ENCODE measurements around the gene KRT7. TPM values are rescaled to one million over a fixed set of nuclear protein-coding genes. Genes with fewer than 3 reads are reported as not detected.

Gene KRT7
- total and polyA plus RNA-seq, 7 experiments from 2014 or later: 36.1 TPM; not detected in 6

DNA sequence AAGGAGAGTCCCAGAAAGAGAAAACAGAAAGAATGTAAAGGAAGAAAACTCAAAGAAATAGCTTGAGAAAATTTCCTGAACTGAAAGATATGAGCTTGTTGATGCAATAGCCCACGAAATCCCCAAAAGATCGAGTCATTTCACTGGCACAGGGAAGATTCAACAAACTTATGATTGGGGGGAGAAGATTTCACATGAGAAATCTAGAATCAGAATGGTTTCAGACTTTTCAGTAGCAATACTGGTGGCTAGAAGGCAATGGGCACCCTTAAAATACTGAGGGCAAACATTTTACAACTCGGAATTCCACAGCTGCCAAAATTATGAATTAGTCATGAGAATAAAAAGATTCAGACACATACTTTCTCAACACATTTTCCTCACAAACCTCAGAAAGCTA is 8.9 kb upstream of the KRT7 start:
- H3K9me3 Mint-ChIP-seq: peaks cover 0 to 1% (median 0%) of the 10 kb centered on the region in 11 donors
- CTCF ChIA-PET: interaction anchor here (0.5 to 1.1 kb wide), 2 partner anchors 46 to 254 kb away, joined by 3 to 6 read pairs; no protein-coding TSS in a partner anchor
- ATAC-seq: no peak

DNA sequence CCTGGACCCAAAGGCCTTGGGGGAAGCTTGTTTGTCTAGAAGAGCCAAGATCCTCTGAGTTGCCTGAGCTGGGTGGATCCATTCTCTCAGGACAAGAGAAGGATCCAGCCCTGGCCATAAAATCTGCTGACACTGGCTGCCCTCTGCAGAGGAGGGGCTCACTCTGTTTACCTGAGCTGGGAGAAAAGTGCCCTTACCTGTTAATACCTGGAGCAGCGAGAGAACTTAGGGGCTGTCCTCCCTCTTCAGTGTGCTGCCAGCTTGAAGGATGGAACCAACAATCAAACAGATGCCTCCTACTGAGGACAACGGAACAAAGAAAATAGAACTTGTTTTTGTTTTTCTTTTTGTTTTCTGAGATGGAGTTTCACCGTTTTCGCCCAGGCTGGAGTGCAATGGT is 7.3 kb upstream of the KRT7 start:
- Mint-ChIP-seq H3K27ac (no peak overlapping the region), H3K4me1 (peaks cover 0 to 12% (median 0%) of the 10 kb centered on the region in 7 donors), H3K4me3 (no peak overlapping the region), H3K9me3 (peaks cover 0 to 5% (median 0%) of the 10 kb centered on the region in 11 donors), H3K27me3 (peaks cover 37 to 72% (median 46%) of the 10 kb centered on the region in 5 donors), H3K36me3 (no peaks in the 10 kb centered on the region)
- Histone ChIP-seq H3K4me1 (ENCODE audit: control insufficient read depth in 2 of 2, insufficient read depth in 2 of 2, low read length in 2 of 2) (no peaks in the 10 kb centered on the region), H3K27ac (ENCODE audit: low read depth, low read length) (no peak overlapping the region), H3K27me3 (ENCODE audit: control insufficient read depth in 2 of 2, insufficient read depth in 2 of 2, low read length in 2 of 2) (peaks cover 0 to 5% of the 10 kb centered on the region in 2 donors), H3K4me3 (ENCODE audit: low read length) (no peak overlapping the region), H3K36me3 (ENCODE audit: control insufficient read depth in 2 of 3, insufficient read depth in 3 of 3, low read length in 3 of 3) (no peaks in the 10 kb centered on the region), H3K9me3 (ENCODE audit: control insufficient read depth in 2 of 3, low read length in 3 of 3) (no peaks in the 10 kb centered on the region)
- CTCF ChIA-PET: no interaction called here
- DNase-seq (no peak), ATAC-seq (no peak)
- intact Hi-C loops (cut with micrococcal nuclease): no loop called here
- POLR2A ChIA-PET: no interaction called here

More for the DNA sequence above, 8.9 kb upstream of the KRT7 start:
- H3K27me3 ChIP-seq (ENCODE audit: control insufficient read depth in 2 of 2, insufficient read depth in 2 of 2, low read length in 2 of 2): peaks cover 0 to 5% of the 10 kb centered on the region in 2 donors
- no peak overlapping the region for H3K27ac ChIP-seq (ENCODE audit: low read depth, low read length)
- Mint-ChIP-seq H3K27me3 (peaks cover 36 to 69% (median 42%) of the 10 kb centered on the region in 5 donors), H3K36me3 (no peaks in the 10 kb centered on the region), H3K27ac (no peak overlapping the region), H3K4me1 (peaks cover 0 to 9% (median 0%) of the 10 kb centered on the region in 7 donors), H3K4me3 (no peak overlapping the region)
- no peaks in the 10 kb centered on the region for H3K9me3 ChIP-seq (ENCODE audit: control insufficient read depth in 2 of 3, low read length in 3 of 3)
- H3K4me1 ChIP-seq (ENCODE audit: control insufficient read depth in 2 of 2, insufficient read depth in 2 of 2, low read length in 2 of 2): no peaks in the 10 kb centered on the region
- POLR2A ChIA-PET: interaction anchor here (0.6 kb wide), 1 partner anchor 35 kb away, joined by 3 read pairs; no protein-coding TSS in a partner anchor
- H3K36me3 ChIP-seq (ENCODE audit: control insufficient read depth in 2 of 3, insufficient read depth in 3 of 3, low read length in 3 of 3): no peaks in the 10 kb centered on the region
- no peak overlapping the region for H3K4me3 ChIP-seq (ENCODE audit: low read length)
- no peak for DNase-seq
- intact Hi-C loops (cut with micrococcal nuclease): loop anchor here in 1 of 2 donors (5.0 kb wide), 1 partner anchor 103 kb away; no protein-coding TSS in a partner anchor

DNA sequence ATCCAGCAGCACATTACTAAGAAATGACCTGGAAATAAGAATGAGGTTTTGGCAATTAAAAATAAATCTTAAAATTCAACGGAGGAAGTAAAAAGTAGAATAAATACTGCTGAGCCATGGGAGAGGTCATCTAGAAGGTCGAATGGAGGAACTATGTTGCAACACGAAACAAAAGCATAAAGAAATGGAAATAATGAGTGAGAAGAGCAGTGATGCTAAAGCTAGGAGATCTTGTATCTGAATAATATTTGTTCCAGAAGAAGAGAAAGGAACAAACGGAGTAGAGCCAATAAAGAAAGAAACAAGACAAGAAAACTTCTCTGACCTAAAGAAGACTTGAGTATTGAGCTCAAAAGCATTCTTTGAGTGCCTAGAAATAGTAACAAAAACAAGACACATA is 6.6 kb upstream of the KRT7 start:
- Mint-ChIP-seq H3K27me3 (peaks cover 36 to 74% (median 52%) of the 10 kb centered on the region in 5 donors), H3K9me3 (peaks cover 0 to 5% (median 0%) of the 10 kb centered on the region in 11 donors), H3K36me3 (peaks cover 0 to 2% (median 0%) of the 10 kb centered on the region in 5 donors), H3K4me3 (no peak overlapping the region), H3K27ac (no peak overlapping the region), H3K4me1 (peaks cover 0 to 12% (median 0%) of the 10 kb centered on the region in 7 donors)
- H3K9me3 ChIP-seq (ENCODE audit: control insufficient read depth in 2 of 3, low read length in 3 of 3): no peaks in the 10 kb centered on the region
- H3K4me1 ChIP-seq (ENCODE audit: control insufficient read depth in 2 of 2, insufficient read depth in 2 of 2, low read length in 2 of 2): no peaks in the 10 kb centered on the region
- H3K4me3 ChIP-seq (ENCODE audit: low read length): no peak overlapping the region
- no peak overlapping the region for H3K27ac ChIP-seq (ENCODE audit: low read depth, low read length)
- ATAC-seq (no peak), DNase-seq (no peak)
- peaks cover 0 to 5% of the 10 kb centered on the region in 2 donors for H3K27me3 ChIP-seq (ENCODE audit: control insufficient read depth in 2 of 2, insufficient read depth in 2 of 2, low read length in 2 of 2)
- ChIA-PET CTCF (no interaction called here), POLR2A (no interaction called here)
- H3K36me3 ChIP-seq (ENCODE audit: control insufficient read depth in 2 of 3, insufficient read depth in 3 of 3, low read length in 3 of 3): no peaks in the 10 kb centered on the region
- intact Hi-C loops (cut with micrococcal nuclease): no loop called here

DNA sequence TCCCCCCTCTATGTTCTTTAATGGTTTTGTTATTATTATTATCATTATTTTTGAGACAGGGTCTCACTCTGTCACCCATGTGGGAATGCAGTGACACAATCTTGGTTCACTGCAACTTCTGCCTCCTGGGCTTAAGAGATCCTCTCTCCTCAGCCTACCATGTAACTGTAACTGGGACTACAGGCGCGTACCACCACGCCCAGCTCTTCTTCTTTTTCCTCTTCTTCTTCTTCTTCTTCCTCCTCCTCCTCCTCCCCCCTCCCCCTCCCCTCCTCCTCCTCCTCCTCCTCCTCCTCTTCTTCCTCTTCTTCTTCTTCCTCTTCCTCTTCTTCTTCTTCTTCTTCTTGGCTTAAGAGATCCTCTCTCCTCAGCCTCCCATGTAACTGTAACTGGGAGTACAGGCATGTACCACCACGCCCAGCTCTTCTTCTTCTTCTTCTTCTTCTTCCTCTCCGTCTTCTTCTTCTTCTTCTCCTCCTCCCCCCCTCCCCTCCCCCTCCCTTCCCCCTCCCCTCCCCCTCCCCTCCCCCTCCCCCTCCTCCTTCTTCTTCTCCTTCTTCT is 5.4 kb upstream of the KRT7 start:
- Mint-ChIP-seq H3K9me3 (peaks cover 0 to 7% (median 0%) of the 10 kb centered on the region in 11 donors), H3K4me1 (peaks cover 0 to 11% (median 0%) of the 10 kb centered on the region in 7 donors), H3K36me3 (peaks cover 0 to 2% (median 0%) of the 10 kb centered on the region in 5 donors), H3K27me3 (peaks cover 44 to 81% (median 59%) of the 10 kb centered on the region in 5 donors), H3K27ac (no peak overlapping the region), H3K4me3 (no peak overlapping the region)
- ATAC-seq: no peak
- intact Hi-C loops (cut with micrococcal nuclease): no loop called here
- Histone ChIP-seq H3K9me3 (ENCODE audit: control insufficient read depth in 2 of 3, low read length in 3 of 3) (no peaks in the 10 kb centered on the region), H3K4me3 (ENCODE audit: low read length) (no peak overlapping the region), H3K4me1 (ENCODE audit: control insufficient read depth in 2 of 2, insufficient read depth in 2 of 2, low read length in 2 of 2) (no peaks in the 10 kb centered on the region), H3K27ac (ENCODE audit: low read depth, low read length) (no peak overlapping the region), H3K36me3 (ENCODE audit: control insufficient read depth in 2 of 3, insufficient read depth in 3 of 3, low read length in 3 of 3) (no peaks in the 10 kb centered on the region), H3K27me3 (ENCODE audit: control insufficient read depth in 2 of 2, insufficient read depth in 2 of 2, low read length in 2 of 2) (peaks cover 0 to 5% of the 10 kb centered on the region in 2 donors)
- ChIA-PET CTCF (no interaction called here), POLR2A (no interaction called here)
- DNase-seq: no peak

DNA sequence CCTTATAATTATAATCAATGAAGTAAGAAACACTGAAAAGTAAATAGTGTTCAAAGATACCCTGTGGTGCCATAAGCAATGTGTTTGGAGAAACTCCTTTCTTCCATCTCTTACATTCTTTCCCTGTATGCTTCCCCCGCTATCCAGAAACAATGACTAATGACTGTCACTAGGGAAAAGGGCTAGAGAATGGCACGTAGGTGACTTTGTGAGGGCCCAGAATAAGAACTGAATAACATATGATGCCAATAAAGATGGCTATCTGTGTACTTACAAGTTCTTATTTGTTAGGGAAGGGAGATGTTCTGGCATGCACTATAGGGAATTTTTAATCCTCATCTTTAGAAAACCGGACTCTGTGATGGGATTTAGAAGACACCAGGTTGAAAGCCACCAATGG is 4.7 kb upstream of the KRT7 start:
- ChIA-PET CTCF (no interaction called here), POLR2A (no interaction called here)
- no peaks in the 10 kb centered on the region for H3K9me3 ChIP-seq (ENCODE audit: control insufficient read depth in 2 of 3, low read length in 3 of 3)
- H3K27me3 ChIP-seq (ENCODE audit: control insufficient read depth in 2 of 2, insufficient read depth in 2 of 2, low read length in 2 of 2): peaks cover 0 to 5% of the 10 kb centered on the region in 2 donors
- peaks cover 44 to 81% (median 60%) of the 10 kb centered on the region in 5 donors for H3K27me3 Mint-ChIP-seq
- H3K36me3 ChIP-seq (ENCODE audit: control insufficient read depth in 2 of 3, insufficient read depth in 3 of 3, low read length in 3 of 3): no peaks in the 10 kb centered on the region
- no peak overlapping the region for H3K27ac Mint-ChIP-seq
- no peak overlapping the region for H3K4me3 Mint-ChIP-seq
- no peaks in the 10 kb centered on the region for H3K4me1 ChIP-seq (ENCODE audit: control insufficient read depth in 2 of 2, insufficient read depth in 2 of 2, low read length in 2 of 2)
- peaks cover 0 to 2% (median 0%) of the 10 kb centered on the region in 5 donors for H3K36me3 Mint-ChIP-seq
- ATAC-seq (no peak), DNase-seq (no peak)
- H3K9me3 Mint-ChIP-seq: peaks cover 0 to 7% (median 0%) of the 10 kb centered on the region in 11 donors
- intact Hi-C loops (cut with micrococcal nuclease): no loop called here
- no peak overlapping the region for H3K4me3 ChIP-seq (ENCODE audit: low read length)
- H3K27ac ChIP-seq (ENCODE audit: low read depth, low read length): no peak overlapping the region
- H3K4me1 Mint-ChIP-seq: peaks cover 0 to 13% (median 0%) of the 10 kb centered on the region in 7 donors

DNA sequence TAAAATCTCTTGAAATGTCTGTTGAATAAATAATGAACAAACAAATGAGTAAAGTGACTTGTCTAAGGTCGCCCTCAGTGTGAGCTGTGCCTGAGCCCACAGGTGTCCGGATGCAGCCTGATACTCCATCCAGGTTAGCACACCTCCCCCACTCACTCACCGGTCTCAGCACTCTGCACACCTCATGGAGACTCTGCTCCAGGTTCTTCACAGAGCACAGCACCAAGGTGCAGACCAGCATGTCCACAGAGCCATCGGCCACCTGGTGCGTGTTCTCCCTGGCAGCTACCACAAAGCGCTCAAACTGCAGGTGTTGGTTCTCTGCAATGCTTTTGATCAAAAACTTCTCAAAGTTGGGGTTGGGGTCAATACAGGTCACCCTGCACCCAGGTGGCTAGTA is 4.1 kb upstream of the KRT7 start:
- Mint-ChIP-seq H3K36me3 (peaks cover 0 to 2% (median 0%) of the 10 kb centered on the region in 5 donors), H3K9me3 (peaks cover 0 to 7% (median 0%) of the 10 kb centered on the region in 11 donors), H3K27me3 (peaks cover 45 to 82% (median 60%) of the 10 kb centered on the region in 5 donors), H3K4me1 (peaks cover 0 to 13% (median 0%) of the 10 kb centered on the region in 7 donors), H3K4me3 (no peak overlapping the region), H3K27ac (no peak overlapping the region)
- intact Hi-C loops (cut with micrococcal nuclease): no loop called here
- no peaks in the 10 kb centered on the region for H3K36me3 ChIP-seq (ENCODE audit: control insufficient read depth in 2 of 3, insufficient read depth in 3 of 3, low read length in 3 of 3)
- ChIA-PET POLR2A (no interaction called here), CTCF (no interaction called here)
- H3K4me3 ChIP-seq (ENCODE audit: low read length): no peak overlapping the region
- no peaks in the 10 kb centered on the region for H3K4me1 ChIP-seq (ENCODE audit: control insufficient read depth in 2 of 2, insufficient read depth in 2 of 2, low read length in 2 of 2)
- peaks cover 0 to 5% of the 10 kb centered on the region in 2 donors for H3K27me3 ChIP-seq (ENCODE audit: control insufficient read depth in 2 of 2, insufficient read depth in 2 of 2, low read length in 2 of 2)
- no peak overlapping the region for H3K27ac ChIP-seq (ENCODE audit: low read depth, low read length)
- ATAC-seq (no peak), DNase-seq (no peak)
- no peaks in the 10 kb centered on the region for H3K9me3 ChIP-seq (ENCODE audit: control insufficient read depth in 2 of 3, low read length in 3 of 3)

Measured in naive thymus-derived CD4-positive, alpha-beta T cell (primary cell).